Lung (tissue), 12 donors: ENCODE measurements around the gene BANK1. TPM values are rescaled to one million over a fixed set of nuclear protein-coding genes. Genes with fewer than 3 reads are reported as not detected.

Experiments used
- ATAC-seq: fragments of 200-7000 bp; cut with Tn5 transposase; one replicate; pipeline ENCODE4 v1.9.1; 2020; ENCODE audit warnings: moderate number of reproducible peaks; ENCODE audit not compliant: insufficient read depth, low FRiP score
- DNase-seq, 3 donors: peaks; one replicate each; pipeline ENCODE4 v3.0.0-alpha.2; 2013 to 2017
- H3K27ac ChIP-seq, 2 donors: one replicate each; pipeline ENCODE4 v1.5.1; 2013; ENCODE audit warnings: mild to moderate bottlenecking in 2 of 2, moderate library complexity in 2 of 2, control low read depth in 1 of 2, inconsistent platforms in 1 of 2, low read depth in 1 of 2, low read length in 1 of 2
- H3K27me3 ChIP-seq, 3 donors: one replicate each; pipeline ENCODE4 v1.5.1; 2013; ENCODE audit warnings: low read length in 2 of 3; ENCODE audit not compliant: control insufficient read depth in 3 of 3, insufficient read depth in 3 of 3
- H3K36me3 ChIP-seq, 4 donors: one replicate each; pipeline ENCODE4 v1.5.1; 2013; ENCODE audit warnings: low read length in 4 of 4, mild to moderate bottlenecking in 1 of 4, moderate library complexity in 1 of 4; ENCODE audit not compliant: control insufficient read depth in 4 of 4, insufficient read depth in 4 of 4
- H3K4me1 ChIP-seq, 5 donors: one replicate each; pipeline ENCODE4 v1.5.1; 2013; ENCODE audit warnings: low read length in 5 of 5, mild to moderate bottlenecking in 2 of 5, moderate library complexity in 1 of 5; ENCODE audit not compliant: control insufficient read depth in 5 of 5, insufficient read depth in 5 of 5
- H3K4me3 ChIP-seq: one replicate; pipeline ENCODE4 v1.5.1; 2013; ENCODE audit warnings: mild to moderate bottlenecking, control low read depth, moderate library complexity
- H3K9ac ChIP-seq, 2 donors: one replicate each; pipeline ENCODE4 v1.5.1; 2013; ENCODE audit warnings: low read length in 2 of 2, control low read depth in 1 of 2; ENCODE audit not compliant: insufficient read depth in 1 of 2
- H3K9me3 ChIP-seq, 4 donors: one replicate each; pipeline ENCODE4 v1.5.1; 2013; ENCODE audit warnings: low read length in 3 of 4, mild to moderate bottlenecking in 1 of 4, moderate library complexity in 1 of 4; ENCODE audit not compliant: control insufficient read depth in 4 of 4, insufficient read depth in 3 of 4
- WGBS, 2 donors: extraction: QIAGEN DNeasy Blood & Tissue Kit; methylation state at CpG; one replicate each; pipeline ENCODE4 v1.1.7; 2013; 5-methylcytosine and 5-hydroxymethylcytosine counted together
- polyA plus RNA-seq, 2 donors: library from polyadenylated mRNA; stranded (reverse); fragments of 200-250 nt; gene quantifications; one replicate each; pipeline ENCODE4 v1.2.1, GENCODE V29; 2013
- total RNA-seq, 2 donors: library from RNA; depleted of rRNA in 1 of 2; stranded (reverse); fragments of >200 nt in 1 of 2; gene quantifications; one replicate each; pipeline ENCODE4 v1.2.1, GENCODE V29; 2014 to 2021
- TF ChIP-seq, protein P1 (sequence below): IDR thresholded peaks from 2 replicates; pipeline ENCODE4 v1.5.1; 2012; ENCODE audit warnings: mild to moderate bottlenecking; ENCODE audit errors: control extremely low read depth, extremely low read depth
- donor health status: control.
- donor health status: control.
- donor health status: Bipolar disorder and iron deficiency.
- donor health status: healthy.
- donor health status: DM: yes; HTN: yes; CAD: no.

BANK1 gene
- total and polyA plus RNA-seq, 4 donors = 7.0 to 20.5 (median 8.9) TPM

- Histone ChIP-seq H3K36me3 (no peaks in the 10 kb centered on the region), H3K9ac (no peak overlapping the region), H3K4me3 (no peak overlapping the region), H3K4me1 (no peaks in the 10 kb centered on the region), H3K27ac (no peak overlapping the region), H3K9me3 (peaks cover 0 to 13% (median 3%) of the 10 kb centered on the region in 4 donors), H3K27me3 (no peaks in the 10 kb centered on the region)
- DNase-seq = peak; percentile 23 to 69 (median 38)
- TF ChIP-seq, protein P1, sequence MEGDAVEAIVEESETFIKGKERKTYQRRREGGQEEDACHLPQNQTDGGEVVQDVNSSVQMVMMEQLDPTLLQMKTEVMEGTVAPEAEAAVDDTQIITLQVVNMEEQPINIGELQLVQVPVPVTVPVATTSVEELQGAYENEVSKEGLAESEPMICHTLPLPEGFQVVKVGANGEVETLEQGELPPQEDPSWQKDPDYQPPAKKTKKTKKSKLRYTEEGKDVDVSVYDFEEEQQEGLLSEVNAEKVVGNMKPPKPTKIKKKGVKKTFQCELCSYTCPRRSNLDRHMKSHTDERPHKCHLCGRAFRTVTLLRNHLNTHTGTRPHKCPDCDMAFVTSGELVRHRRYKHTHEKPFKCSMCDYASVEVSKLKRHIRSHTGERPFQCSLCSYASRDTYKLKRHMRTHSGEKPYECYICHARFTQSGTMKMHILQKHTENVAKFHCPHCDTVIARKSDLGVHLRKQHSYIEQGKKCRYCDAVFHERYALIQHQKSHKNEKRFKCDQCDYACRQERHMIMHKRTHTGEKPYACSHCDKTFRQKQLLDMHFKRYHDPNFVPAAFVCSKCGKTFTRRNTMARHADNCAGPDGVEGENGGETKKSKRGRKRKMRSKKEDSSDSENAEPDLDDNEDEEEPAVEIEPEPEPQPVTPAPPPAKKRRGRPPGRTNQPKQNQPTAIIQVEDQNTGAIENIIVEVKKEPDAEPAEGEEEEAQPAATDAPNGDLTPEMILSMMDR = no peak
- WGBS, 2 donors = 47 to 73% methylated on average over 3 of the region's 3 CpGs
- ATAC-seq = peak; percentile 77
Observed at GRCh38 chr4:102103368-102103767, 312.8 kb downstream of the BANK1 start.

GRCh38 chr4:102104278-102104677 is 313.7 kb downstream of the BANK1 start:
- no peak overlapping the region for H3K4me3 ChIP-seq

GRCh38 chr4:102105983-102106382 is 315.5 kb downstream of the BANK1 start:
- H3K9ac ChIP-seq = no peak overlapping the region
- no peaks in the 10 kb centered on the region for H3K27me3 ChIP-seq
- no peaks in the 10 kb centered on the region for H3K36me3 ChIP-seq
- no peaks in the 10 kb centered on the region for H3K4me1 ChIP-seq
- ATAC-seq (no peak), DNase-seq (no peak)
- TF ChIP-seq, protein P1 = no peak
- H3K9me3 ChIP-seq = peaks cover 0 to 13% (median 3%) of the 10 kb centered on the region in 4 donors
- 49 to 75% methylated on average over 1 of the region's 1 CpG for WGBS, 2 donors
- H3K4me3 ChIP-seq = no peak overlapping the region
- no peak overlapping the region for H3K27ac ChIP-seq

More at GRCh38 chr4:102104278-102104677, 313.7 kb downstream of the BANK1 start:
- Histone ChIP-seq H3K9me3 (peaks cover 0 to 13% (median 3%) of the 10 kb centered on the region in 4 donors), H3K9ac (no peak overlapping the region), H3K36me3 (no peaks in the 10 kb centered on the region), H3K27ac (peak overlapping the region in 1 of 2 donors; percentile 39), H3K4me1 (no peaks in the 10 kb centered on the region), H3K27me3 (no peaks in the 10 kb centered on the region)
- DNase-seq (no peak), ATAC-seq (no peak)
- TF ChIP-seq, protein P1 = no peak

- peak in 1 of 3 donors; percentile 3 for DNase-seq
- Histone ChIP-seq H3K27me3 (no peaks in the 10 kb centered on the region), H3K27ac (no peak overlapping the region), H3K9ac (no peak overlapping the region), H3K36me3 (no peaks in the 10 kb centered on the region), H3K9me3 (no peaks in the 10 kb centered on the region), H3K4me3 (no peak overlapping the region), H3K4me1 (no peaks in the 10 kb centered on the region)
- WGBS, 2 donors = 62 to 86% methylated on average over 3 of the region's 3 CpGs
- TF ChIP-seq, protein P1 = no peak
- no peak for ATAC-seq
Observed at GRCh38 chr4:102114118-102114630, 323.6 kb downstream of the BANK1 start.
